ENCODE results near the gene B3GNT8. TPM values are rescaled to one million over a fixed set of nuclear protein-coding genes. Genes with fewer than 3 reads are reported as not detected.

Gene B3GNT8
- total RNA-seq, 1 donor from 2014 or later: 0.99 TPM

DNA sequence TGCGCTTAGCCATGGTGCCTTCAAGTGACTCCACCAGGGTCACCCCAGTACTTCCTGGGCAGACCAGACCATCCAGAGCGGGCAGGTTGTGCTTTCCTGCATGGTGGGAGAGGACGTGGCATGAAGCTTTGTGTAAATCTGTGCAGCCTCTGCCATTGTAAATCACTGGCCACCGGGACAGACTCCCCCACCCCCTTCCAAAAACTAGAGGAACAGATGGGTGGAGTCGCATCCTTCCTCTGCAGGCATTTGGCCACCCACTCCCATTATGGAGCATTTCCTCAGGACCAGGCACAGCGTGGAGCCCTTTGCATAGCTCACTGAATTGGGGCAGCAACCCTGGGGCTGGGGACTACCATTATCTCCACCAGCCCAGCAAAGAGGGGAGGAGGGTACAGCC is 21.4 kb downstream of the B3GNT8 start:
- Mint-ChIP-seq H3K4me3 (no peak overlapping the region), H3K27me3 (ENCODE audit: insufficient read depth) (no peaks in the 10 kb centered on the region), H3K27ac (no peak overlapping the region), H3K36me3 (ENCODE audit: low read depth) (peaks cover 3% of the 10 kb centered on the region), H3K9me3 (no peaks in the 10 kb centered on the region), H3K4me1 (ENCODE audit: low read depth) (no peaks in the 10 kb centered on the region)
- no peak for DNase-seq (ENCODE audit: low spot score)
- intact Hi-C loops (cut with micrococcal nuclease): no loop called here

DNA sequence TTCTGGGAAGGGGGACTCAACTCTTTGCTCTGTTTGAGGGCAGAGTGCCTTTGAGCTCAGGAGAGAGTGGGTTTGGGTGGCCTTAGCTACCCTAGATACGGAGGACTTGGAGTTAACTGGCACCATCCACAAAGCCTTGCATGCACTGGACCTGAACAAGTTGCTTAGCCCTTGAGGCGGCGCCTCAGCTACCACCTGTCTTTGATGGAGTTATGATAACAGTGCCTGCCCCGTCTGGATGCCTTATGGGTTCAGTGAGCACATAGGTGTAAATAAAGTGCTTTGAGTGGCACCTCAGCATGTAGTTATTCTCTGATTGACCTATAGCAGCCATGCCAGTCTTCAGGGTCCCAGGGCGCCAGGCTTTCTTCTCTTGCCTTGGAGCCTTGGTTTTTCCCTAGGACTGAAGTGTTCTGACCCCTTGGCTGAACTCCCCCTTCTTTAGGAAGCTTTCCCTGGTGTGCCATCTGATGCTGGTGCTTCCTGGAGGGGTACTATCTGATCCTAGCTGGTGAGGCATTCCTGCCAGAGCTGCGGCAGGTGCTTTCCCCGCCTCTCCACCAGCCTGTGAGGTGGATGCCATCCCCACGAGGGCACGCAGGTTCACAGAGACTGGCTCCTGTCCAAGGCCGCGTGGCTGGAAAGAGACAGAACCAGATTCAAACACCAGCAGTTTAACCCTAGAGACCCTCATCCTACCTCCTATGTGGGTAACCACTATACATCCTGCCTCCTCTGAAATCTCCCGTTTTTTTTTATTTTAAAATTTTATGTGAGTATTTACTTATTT is 23.8 kb downstream of the B3GNT8 start:
- no peaks in the 10 kb centered on the region for H3K27me3 Mint-ChIP-seq (ENCODE audit: insufficient read depth)
- no peak overlapping the region for H3K27ac Mint-ChIP-seq
- no peak overlapping the region for H3K4me3 Mint-ChIP-seq
- no peaks in the 10 kb centered on the region for H3K9me3 Mint-ChIP-seq
- H3K36me3 Mint-ChIP-seq (ENCODE audit: low read depth): peaks cover 3% of the 10 kb centered on the region
- H3K4me1 Mint-ChIP-seq (ENCODE audit: low read depth): peaks cover 9% of the 10 kb centered on the region
- intact Hi-C loops (cut with micrococcal nuclease): no loop called here
- no peak for DNase-seq (ENCODE audit: low spot score)

DNA sequence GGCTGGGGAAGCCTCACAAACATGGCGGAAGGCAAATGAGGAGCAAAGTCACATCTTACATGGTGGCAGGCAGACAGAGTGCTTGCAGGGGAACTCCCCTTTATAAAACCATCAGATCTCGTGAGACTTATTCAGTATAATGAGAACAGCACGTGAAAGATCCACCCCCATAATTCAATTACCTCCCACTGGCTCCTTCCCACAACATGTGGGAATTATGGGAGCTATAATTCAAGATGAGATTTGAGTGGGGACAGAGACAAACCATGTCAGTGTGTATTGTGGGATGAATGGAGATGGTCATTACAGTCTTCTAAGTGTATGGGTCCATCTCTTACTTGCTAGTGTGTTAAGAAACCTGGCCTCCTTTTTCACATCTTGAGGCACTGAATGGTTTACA is 25.2 kb downstream of the B3GNT8 start:
- H3K36me3 Mint-ChIP-seq (ENCODE audit: low read depth): peaks cover 3% of the 10 kb centered on the region
- H3K27ac Mint-ChIP-seq: no peak overlapping the region

DNA sequence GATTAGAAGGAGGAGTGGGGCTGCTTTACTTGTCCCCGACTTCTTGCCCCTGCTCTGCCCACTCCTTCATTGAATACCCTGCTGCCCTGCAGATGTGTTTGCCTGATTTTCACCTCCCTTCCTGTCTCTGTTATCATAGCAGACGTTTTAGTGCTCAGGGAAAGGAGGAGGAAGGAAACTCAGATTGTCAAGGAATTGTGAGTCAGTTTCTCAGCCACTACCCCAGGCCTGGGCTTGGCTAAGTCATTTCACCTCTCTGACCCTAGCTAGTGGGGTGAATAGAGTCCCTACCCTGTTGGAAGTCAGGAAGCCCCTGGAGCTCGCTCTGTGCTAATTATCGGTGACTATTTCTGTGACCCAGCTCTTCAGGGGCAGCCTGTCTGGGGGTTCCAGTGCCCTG is 25.7 kb downstream of the B3GNT8 start:
- DNase-seq (ENCODE audit: low spot score): no peak
- Mint-ChIP-seq H3K4me3 (no peak overlapping the region), H3K36me3 (ENCODE audit: low read depth) (peaks cover 3% of the 10 kb centered on the region), H3K27me3 (ENCODE audit: insufficient read depth) (no peaks in the 10 kb centered on the region), H3K27ac (no peak overlapping the region), H3K9me3 (no peaks in the 10 kb centered on the region), H3K4me1 (ENCODE audit: low read depth) (peaks cover 15% of the 10 kb centered on the region)
- intact Hi-C loops (cut with micrococcal nuclease): no loop called here

More for the DNA sequence above, 25.2 kb downstream of the B3GNT8 start:
- H3K9me3 Mint-ChIP-seq: no peaks in the 10 kb centered on the region
- H3K4me1 Mint-ChIP-seq (ENCODE audit: low read depth): peaks cover 12% of the 10 kb centered on the region
- DNase-seq (ENCODE audit: low spot score): no peak
- H3K27me3 Mint-ChIP-seq (ENCODE audit: insufficient read depth): no peaks in the 10 kb centered on the region
- H3K4me3 Mint-ChIP-seq: no peak overlapping the region
- intact Hi-C loops (cut with micrococcal nuclease): no loop called here

DNA sequence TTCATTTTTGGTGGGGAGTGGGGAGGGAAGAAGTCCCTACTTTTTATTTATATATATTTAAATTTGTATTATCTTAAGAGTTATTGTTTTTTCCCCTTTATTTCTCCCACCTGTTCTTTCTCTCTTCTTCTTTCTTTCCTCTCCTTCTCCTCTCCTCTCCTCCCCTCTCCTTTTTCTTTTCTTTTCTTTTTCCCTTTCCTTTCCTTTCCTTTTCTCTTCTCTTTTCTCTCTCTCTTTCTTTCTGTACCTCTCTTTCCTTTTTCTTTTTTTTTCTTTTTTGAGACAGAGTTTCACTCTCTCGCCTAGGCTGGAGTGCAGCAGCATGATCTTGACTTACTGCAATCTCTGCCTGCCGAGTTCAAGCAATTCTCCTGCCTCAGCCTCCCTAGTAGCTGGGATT is 27.6 kb downstream of the B3GNT8 start:
- Mint-ChIP-seq H3K27ac (no peak overlapping the region), H3K27me3 (ENCODE audit: insufficient read depth) (no peaks in the 10 kb centered on the region)

DNA sequence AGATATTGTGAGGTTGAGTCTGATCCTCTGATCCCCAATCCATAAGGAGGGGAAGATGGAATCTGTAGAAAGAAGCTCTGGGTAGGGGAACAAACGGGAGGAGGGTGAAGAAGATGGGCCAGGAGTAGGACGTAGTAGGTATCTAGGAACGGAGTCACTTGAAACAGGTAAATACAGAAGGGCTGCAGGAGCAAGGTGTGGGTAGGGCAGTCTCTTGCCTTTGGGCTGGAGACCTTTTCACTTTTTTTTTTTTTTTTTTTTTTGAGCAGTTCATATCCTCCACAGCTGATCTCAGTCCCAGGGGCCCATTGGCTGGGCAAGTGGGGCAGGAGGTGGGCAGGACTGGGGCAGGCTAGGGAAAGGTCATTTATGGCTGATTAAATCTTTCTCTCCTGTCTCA is 28.1 kb downstream of the B3GNT8 start:
- H3K27ac Mint-ChIP-seq: peak overlapping the region; percentile 67
- H3K36me3 Mint-ChIP-seq (ENCODE audit: low read depth): peaks cover 3% of the 10 kb centered on the region
- H3K4me1 Mint-ChIP-seq (ENCODE audit: low read depth): peaks cover 28% of the 10 kb centered on the region
- intact Hi-C loops (cut with micrococcal nuclease): loop anchor here (5.0 kb wide), 3 partner anchors 92 to 198 kb away; no protein-coding TSS in a partner anchor
- peak overlapping the region; percentile 97 for H3K4me3 Mint-ChIP-seq
- no peaks in the 10 kb centered on the region for H3K9me3 Mint-ChIP-seq
- no peak for DNase-seq (ENCODE audit: low spot score)
- no peaks in the 10 kb centered on the region for H3K27me3 Mint-ChIP-seq (ENCODE audit: insufficient read depth)

More for the DNA sequence above, 27.6 kb downstream of the B3GNT8 start:
- Mint-ChIP-seq H3K4me1 (ENCODE audit: low read depth) (peaks cover 28% of the 10 kb centered on the region), H3K9me3 (no peaks in the 10 kb centered on the region), H3K4me3 (peak overlapping the region; percentile 48), H3K36me3 (ENCODE audit: low read depth) (peaks cover 3% of the 10 kb centered on the region)
- DNase-seq (ENCODE audit: low spot score): no peak
- intact Hi-C loops (cut with micrococcal nuclease): loop anchor here (5.0 kb wide), 3 partner anchors 92 to 198 kb away; no protein-coding TSS in a partner anchor

DNA sequence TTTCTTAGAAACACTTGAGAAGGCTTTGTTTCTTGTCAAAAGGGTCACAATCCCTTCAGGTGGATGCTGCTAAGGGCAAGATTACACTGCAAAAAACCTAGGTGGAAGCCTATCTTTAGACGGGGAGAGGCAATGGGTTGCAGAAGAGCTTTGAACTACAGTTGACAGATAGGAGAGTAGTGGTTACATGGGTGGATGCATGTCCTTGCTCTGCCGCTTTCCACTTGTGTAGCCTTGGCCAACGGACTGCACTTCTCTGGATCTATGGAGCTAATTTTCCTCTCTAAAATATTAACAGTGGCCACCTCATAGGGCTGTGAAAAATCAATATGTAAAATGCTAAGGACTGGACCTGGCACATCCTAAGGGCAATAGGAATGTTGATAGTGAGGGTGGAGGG is 28.6 kb downstream of the B3GNT8 start:
- intact Hi-C loops (cut with micrococcal nuclease): loop anchor here (5.0 kb wide), 3 partner anchors 91 to 199 kb away; no protein-coding TSS in a partner anchor
- DNase-seq (ENCODE audit: low spot score): no peak
- Mint-ChIP-seq H3K36me3 (ENCODE audit: low read depth) (peaks cover 4% of the 10 kb centered on the region), H3K27ac (peak overlapping the region; percentile 67), H3K4me3 (peak overlapping the region; percentile 97), H3K4me1 (ENCODE audit: low read depth) (peaks cover 28% of the 10 kb centered on the region), H3K9me3 (no peaks in the 10 kb centered on the region), H3K27me3 (ENCODE audit: insufficient read depth) (no peaks in the 10 kb centered on the region)

DNA sequence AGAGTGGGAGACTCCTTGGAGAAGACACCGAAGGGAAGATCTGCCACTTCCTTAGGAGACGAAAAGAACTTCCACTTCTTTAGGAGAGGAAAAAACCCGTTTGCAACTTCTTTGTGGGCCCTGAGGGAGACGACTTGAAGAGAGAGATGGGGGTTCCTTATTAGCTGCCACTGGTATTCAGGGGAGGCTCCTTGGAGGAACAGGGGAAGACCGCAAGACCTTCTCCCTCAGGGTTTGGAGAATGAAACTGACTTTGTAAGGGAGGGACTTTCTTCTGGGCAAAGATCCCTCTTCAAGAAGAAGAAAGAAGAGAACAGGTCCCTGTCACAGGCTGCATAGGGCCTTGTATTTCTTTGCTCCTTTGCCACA is 29.1 kb downstream of the B3GNT8 start:
- Mint-ChIP-seq H3K27ac (peak overlapping the region; percentile 99), H3K4me3 (peak overlapping the region; percentile 97), H3K36me3 (ENCODE audit: low read depth) (peaks cover 4% of the 10 kb centered on the region), H3K27me3 (ENCODE audit: insufficient read depth) (no peaks in the 10 kb centered on the region), H3K4me1 (ENCODE audit: low read depth) (peaks cover 28% of the 10 kb centered on the region), H3K9me3 (no peaks in the 10 kb centered on the region)
- DNase-seq (ENCODE audit: low spot score): no peak
- intact Hi-C loops (cut with micrococcal nuclease): loop anchor here (5.0 kb wide), 3 partner anchors 91 to 199 kb away; no protein-coding TSS in a partner anchor

DNA sequence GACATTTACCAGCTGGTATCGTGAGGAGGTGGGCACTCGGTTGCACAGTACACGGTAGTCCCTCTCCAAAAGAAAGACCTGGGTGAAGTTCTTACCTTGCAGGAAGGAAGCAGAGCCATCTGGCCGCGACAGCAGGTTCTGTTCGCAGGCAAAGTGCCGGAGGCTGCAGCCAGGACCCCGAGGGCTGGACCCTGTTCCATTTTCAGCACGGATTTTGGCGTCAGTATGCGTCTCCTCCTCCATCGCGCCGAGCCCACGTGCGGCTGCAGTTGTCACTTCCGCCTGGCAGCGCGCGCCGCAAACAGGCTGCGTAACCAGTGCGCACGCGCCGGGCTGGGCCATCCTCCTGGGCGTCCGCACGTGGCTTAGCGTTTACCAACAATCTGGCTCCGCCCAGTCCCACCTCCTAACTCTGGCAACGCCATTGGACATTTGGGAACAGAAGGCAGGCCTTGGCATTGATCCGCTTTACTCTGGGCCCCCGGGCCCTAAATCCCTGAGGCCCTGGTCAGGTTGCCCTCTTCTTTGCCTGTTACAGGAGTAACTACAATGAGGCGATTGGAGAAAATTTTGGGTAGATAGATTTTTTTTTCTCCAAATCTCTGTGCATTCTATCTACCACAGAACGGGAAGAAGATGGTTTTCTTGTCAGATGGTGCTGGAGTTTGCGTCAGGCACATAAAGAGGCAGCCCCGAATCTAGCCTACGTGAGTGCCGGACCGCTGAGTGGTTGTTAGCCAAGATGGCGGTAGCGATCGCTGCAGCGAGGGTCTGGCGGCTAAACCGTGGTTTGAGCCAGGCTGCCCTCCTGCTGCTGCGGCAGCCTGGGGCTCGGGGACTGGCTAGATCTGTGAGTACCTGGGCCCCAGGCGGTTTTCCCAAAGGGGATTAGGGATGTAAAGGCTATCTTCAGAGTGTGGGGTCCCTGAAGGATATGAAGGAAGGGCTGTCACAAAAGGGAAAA is 29.8 kb downstream of the B3GNT8 start, which contains the start of the genes BCKDHA and EXOSC5:
BCKDHA (plus strand) TSS at position 733 of the 964 bp plus-strand sequence; CDS start at position 743, 10 bp downstream.
EXOSC5 (minus strand) TSS at position 274 of the 964 bp plus-strand sequence; CDS start at position 243, 31 bp downstream.
- intact Hi-C loops (cut with micrococcal nuclease): loop anchor here (1.0 to 5.0 kb wide), 11 partner anchors 33 to 562 kb away; partner anchors contain the start of genes B9D2, DMAC2, RABAC1 and RPS19
- Mint-ChIP-seq H3K36me3 (ENCODE audit: low read depth) (peaks cover 3% of the 10 kb centered on the region), H3K27ac (peak within 1 kb of the TSS; percentile 99), H3K9me3 (no peaks in the 10 kb centered on the region), H3K27me3 (ENCODE audit: insufficient read depth) (no peaks in the 10 kb centered on the region), H3K4me3 (peak within 1 kb of the TSS; percentile 97), H3K4me1 (ENCODE audit: low read depth) (peaks cover 28% of the 10 kb centered on the region)
- DNase-seq (ENCODE audit: low spot score): peak; percentile 99

DNA sequence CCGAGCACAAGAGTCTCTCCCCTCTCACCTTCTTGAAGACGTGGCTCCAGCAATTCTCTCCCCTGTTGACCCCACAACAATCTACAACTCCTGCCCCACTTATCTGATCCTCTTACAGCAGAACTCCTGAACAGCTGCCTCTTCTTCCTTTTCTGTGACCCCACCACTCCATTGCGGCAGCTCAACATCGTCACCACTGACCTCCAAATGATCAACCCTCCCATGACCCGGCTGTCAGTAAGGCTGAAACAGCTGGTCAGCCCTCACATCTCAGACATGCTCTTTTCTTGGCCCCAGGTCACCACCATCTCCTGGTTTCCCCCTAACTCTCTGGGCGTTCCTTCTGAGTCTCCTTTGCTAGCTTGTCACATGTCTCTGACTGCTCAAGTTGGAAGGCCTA is 31.8 kb downstream of the B3GNT8 start:
- no peak for DNase-seq (ENCODE audit: low spot score)
- Mint-ChIP-seq H3K4me1 (ENCODE audit: low read depth) (peaks cover 28% of the 10 kb centered on the region), H3K27me3 (ENCODE audit: insufficient read depth) (no peaks in the 10 kb centered on the region), H3K9me3 (no peaks in the 10 kb centered on the region), H3K36me3 (ENCODE audit: low read depth) (peaks cover 10% of the 10 kb centered on the region), H3K4me3 (peak overlapping the region; percentile 25), H3K27ac (peak overlapping the region; percentile 3)
- intact Hi-C loops (cut with micrococcal nuclease): loop anchor here (5.0 kb wide), 3 partner anchors 88 to 202 kb away; no protein-coding TSS in a partner anchor

DNA sequence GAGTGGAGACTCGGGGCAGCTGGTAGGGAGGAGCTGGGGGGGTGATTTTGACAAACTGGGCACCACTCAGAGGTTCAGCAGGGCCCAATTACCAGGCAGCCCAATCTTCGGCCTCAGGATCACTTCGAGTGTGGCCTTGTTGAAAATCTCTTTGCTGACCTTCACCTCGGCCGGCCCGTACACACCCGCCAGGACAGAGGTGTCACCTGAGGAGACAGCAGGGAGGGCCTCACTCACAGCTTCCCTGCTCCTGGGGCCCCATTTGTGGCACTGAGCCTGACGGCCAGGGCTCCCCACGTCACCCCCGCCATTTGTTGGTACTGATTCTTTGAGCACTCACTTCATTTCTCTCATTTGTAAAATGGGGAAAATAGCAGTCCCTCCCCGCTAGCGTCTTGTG is 34.4 kb downstream of the B3GNT8 start:
- no peak overlapping the region for H3K4me3 Mint-ChIP-seq
- intact Hi-C loops (cut with micrococcal nuclease): no loop called here
- H3K9me3 Mint-ChIP-seq: no peaks in the 10 kb centered on the region
- peaks cover 15% of the 10 kb centered on the region for H3K4me1 Mint-ChIP-seq (ENCODE audit: low read depth)
- DNase-seq (ENCODE audit: low spot score): no peak
- no peak overlapping the region for H3K27ac Mint-ChIP-seq
- peaks cover 13% of the 10 kb centered on the region for H3K36me3 Mint-ChIP-seq (ENCODE audit: low read depth)
- H3K27me3 Mint-ChIP-seq (ENCODE audit: insufficient read depth): no peaks in the 10 kb centered on the region

DNA sequence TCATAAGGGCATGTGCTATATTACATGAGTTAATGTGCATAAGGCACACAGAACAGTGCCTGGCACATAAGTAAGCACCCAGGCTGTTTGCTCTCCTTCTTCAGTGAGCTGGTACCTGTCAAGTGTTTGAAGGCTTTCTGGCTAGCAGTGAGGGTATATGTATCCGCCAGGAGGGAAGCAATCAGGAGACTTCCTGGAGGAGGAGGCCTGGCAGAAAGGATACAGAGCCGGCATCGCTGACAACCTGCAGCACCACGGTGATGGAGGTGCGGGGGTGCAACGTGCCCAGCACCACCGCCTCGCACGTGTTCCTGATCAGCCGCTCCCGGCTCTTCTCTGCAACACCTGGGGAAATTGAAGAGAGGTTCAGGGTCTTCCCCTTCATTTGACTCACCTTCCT is 35.6 kb downstream of the B3GNT8 start:
- DNase-seq (ENCODE audit: low spot score): no peak
- H3K4me1 Mint-ChIP-seq (ENCODE audit: low read depth): peaks cover 14% of the 10 kb centered on the region
- no peaks in the 10 kb centered on the region for H3K9me3 Mint-ChIP-seq
- H3K27ac Mint-ChIP-seq: no peak overlapping the region
- intact Hi-C loops (cut with micrococcal nuclease): no loop called here
- no peak overlapping the region for H3K4me3 Mint-ChIP-seq
- H3K36me3 Mint-ChIP-seq (ENCODE audit: low read depth): peaks cover 14% of the 10 kb centered on the region
- H3K27me3 Mint-ChIP-seq (ENCODE audit: insufficient read depth): no peaks in the 10 kb centered on the region

Measured in activated T-helper 1 cell treated with anti-CD3 and anti-CD28 coated beads, Interleukin-12 subunit alpha, Interleukin-12 subunit beta, Interleukin-2, Interleukin-4 antibody, amounts not matched to agents 30 ng/mL and 10 ng/mL and 1 ng/mL, durations not matched to agents 14 hours and 24 hours and 36 hours (primary cell).